WTC11 (cell line): ENCODE results near the gene CCR2. TPM values are rescaled to one million over a fixed set of nuclear protein-coding genes. Genes with fewer than 3 reads are reported as not detected.

Experiments used
- ATAC-seq: fragments of 200-7000 bp; cut with Tn5 transposase; 2 replicates; pipeline ENCODE4 v1.10.0; 2021; ENCODE audit warnings: mild to moderate bottlenecking, moderate library complexity
- CTCF ChIA-PET: fragments of 300-600 bp; sonication (Branson Sonifier 250); formaldehyde crosslinking; loops from one replicate; lab custom pipeline; 2021; ENCODE audit warnings: antibody characterized with exemption; lab: Charles Lee
- POLR2A ChIA-PET: fragments of 350-600 bp; sonication (Branson Sonifier 250); formaldehyde crosslinking; loops from one replicate; lab custom pipeline; 2021; ENCODE audit warnings: antibody characterized with exemption; lab: Charles Lee
- DNase-seq: peaks from one replicate; pipeline ENCODE4 v3.0.0; 2021; ENCODE audit warnings: low spot score
- H3K27ac Mint-ChIP-seq: 2 replicates; pipeline ENCODE4 v1.8.0; 2021; ENCODE audit warnings: mixed read lengths
- H3K27me3 Mint-ChIP-seq: 2 replicates; pipeline ENCODE4 v1.8.0; 2021; ENCODE audit warnings: low read depth, mild to moderate bottlenecking, moderate library complexity, mixed read lengths
- H3K36me3 Mint-ChIP-seq: 2 replicates; pipeline ENCODE4 v1.8.0; 2021; ENCODE audit warnings: mixed read lengths
- H3K4me1 Mint-ChIP-seq: 2 replicates; pipeline ENCODE4 v1.8.0; 2022; ENCODE audit warnings: mixed read lengths
- H3K4me3 Mint-ChIP-seq: 2 replicates; pipeline ENCODE4 v1.8.0; 2021; ENCODE audit warnings: mild to moderate bottlenecking, moderate library complexity, mixed read lengths
- H3K9me3 Mint-ChIP-seq: 2 replicates; pipeline ENCODE4 v1.8.0; 2021; ENCODE audit warnings: mixed read lengths
- ESRRA ChIP-seq: sonication (generic); formaldehyde crosslinking; IDR thresholded peaks from 2 replicates; pipeline ENCODE4 v1.8.1; 2022; ENCODE audit warnings: mild to moderate bottlenecking, missing genetic modification reagents, borderline replicate concordance
- ETV6 ChIP-seq: sonication (generic); formaldehyde crosslinking; IDR thresholded peaks from 2 replicates; pipeline ENCODE4 v1.8.1; 2022; ENCODE audit warnings: mild to moderate bottlenecking, missing genetic modification reagents
- FOXK1 ChIP-seq: sonication (generic); formaldehyde crosslinking; IDR thresholded peaks from 2 replicates; pipeline ENCODE4 v1.8.0; 2022; ENCODE audit warnings: mild to moderate bottlenecking, moderate library complexity, missing genetic modification reagents
- GABPB1 ChIP-seq: sonication (generic); formaldehyde crosslinking; IDR thresholded peaks from 2 replicates; pipeline ENCODE4 v1.8.1; 2023; ENCODE audit warnings: mild to moderate bottlenecking, missing genetic modification reagents
- GRHL2 ChIP-seq: fragments of 250-450 bp; sonication (Bioruptor Pico); IDR thresholded peaks from 2 replicates; pipeline ENCODE4 v1.8.0; 2022; ENCODE audit warnings: mild to moderate bottlenecking, moderate library complexity; ENCODE audit not compliant: insufficient replicate concordance, severe bottlenecking
- JAZF1 ChIP-seq: fragments of 250-450 bp; sonication (Bioruptor Pico); IDR thresholded peaks from 2 replicates; pipeline ENCODE4 v1.9.0; 2021; ENCODE audit warnings: moderate library complexity, mild to moderate bottlenecking, inconsistent platforms
- JUN ChIP-seq: sonication (generic); formaldehyde crosslinking; IDR thresholded peaks from 2 replicates; pipeline ENCODE4 v1.8.0; 2023; ENCODE audit warnings: mild to moderate bottlenecking, missing genetic modification reagents
- KAT7 ChIP-seq: sonication (generic); formaldehyde crosslinking; IDR thresholded peaks from 2 replicates; pipeline ENCODE4 v1.8.1; 2023; ENCODE audit warnings: missing genetic modification reagents, mild to moderate bottlenecking, borderline replicate concordance
- MYBL2 ChIP-seq: sonication (generic); formaldehyde crosslinking; IDR thresholded peaks from 2 replicates; pipeline ENCODE4 v1.8.1; 2023; ENCODE audit warnings: mild to moderate bottlenecking, moderate library complexity, missing genetic modification reagents
- NFYB ChIP-seq: sonication (generic); formaldehyde crosslinking; conservative IDR thresholded peaks from 2 replicates; pipeline ENCODE4 v1.8.0; 2022; ENCODE audit warnings: low read depth, missing genetic modification reagents
- NR1H2 ChIP-seq: sonication (generic); formaldehyde crosslinking; IDR thresholded peaks from 2 replicates; pipeline ENCODE4 v1.9.0; 2021; ENCODE audit warnings: mild to moderate bottlenecking, moderate library complexity, missing genetic modification reagents
- PRRX2 ChIP-seq: fragments of 250-450 bp; sonication (Bioruptor Pico); IDR thresholded peaks from 2 replicates; pipeline ENCODE4 v1.8.0; 2021; ENCODE audit warnings: mild to moderate bottlenecking
- RORB ChIP-seq: fragments of 250-450 bp; sonication (Bioruptor Pico); IDR thresholded peaks from 2 replicates; pipeline ENCODE4 v1.9.0; 2021; ENCODE audit warnings: mild to moderate bottlenecking
- SMAD3 ChIP-seq: sonication (generic); formaldehyde crosslinking; IDR thresholded peaks from 2 replicates; pipeline ENCODE4 v1.8.0; 2022; ENCODE audit warnings: missing genetic modification reagents, mild to moderate bottlenecking, borderline replicate concordance
- ZNF263 ChIP-seq: sonication (generic); formaldehyde crosslinking; IDR thresholded peaks from 2 replicates; pipeline ENCODE4 v1.8.1; 2022; ENCODE audit warnings: low read depth, mild to moderate bottlenecking, moderate library complexity, missing genetic modification reagents
- ZNF423 ChIP-seq: fragments of 250-450 bp; sonication (Bioruptor Pico); IDR thresholded peaks from 2 replicates; pipeline ENCODE4 v2.1.2; 2022; ENCODE audit warnings: mild to moderate bottlenecking, moderate library complexity
- ZNF671 ChIP-seq: fragments of 250-450 bp; sonication (Bioruptor Pico); IDR thresholded peaks from 2 replicates; pipeline ENCODE4 v1.8.0; 2021; ENCODE audit warnings: mild to moderate bottlenecking
- total RNA-seq: library from RNA; stranded (reverse); gene quantifications from 3 replicates; pipeline ENCODE4 v1.2.3, GENCODE V29; 2021
- TF ChIP-seq, protein P1 (sequence below): sonication (generic); formaldehyde crosslinking; IDR thresholded peaks from 2 replicates; pipeline ENCODE4 v1.8.0; 2022; ENCODE audit warnings: mild to moderate bottlenecking, missing genetic modification reagents
- TF ChIP-seq, protein P2 (sequence below): sonication (generic); formaldehyde crosslinking; IDR thresholded peaks from 2 replicates; pipeline ENCODE4 v1.8.1; 2023; ENCODE audit warnings: mild to moderate bottlenecking, missing genetic modification reagents, borderline replicate concordance
- TF ChIP-seq, protein P3 (sequence below): sonication (generic); formaldehyde crosslinking; IDR thresholded peaks from 2 replicates; pipeline ENCODE4 v1.8.1; 2022; ENCODE audit warnings: mild to moderate bottlenecking, moderate library complexity, missing genetic modification reagents
- TF ChIP-seq, protein P4 (sequence below): fragments of 250-450 bp; sonication (Bioruptor Pico); IDR thresholded peaks from 2 replicates; pipeline ENCODE4 v1.8.0; 2021; ENCODE audit warnings: mild to moderate bottlenecking
- TF ChIP-seq, protein P5 (sequence below): sonication (generic); formaldehyde crosslinking; IDR thresholded peaks from 2 replicates; pipeline ENCODE4 v1.8.1; 2022; ENCODE audit warnings: missing genetic modification reagents, borderline replicate concordance
- TF ChIP-seq, protein P6 (sequence below): sonication (generic); formaldehyde crosslinking; IDR thresholded peaks from 2 replicates; pipeline ENCODE4 v1.8.1; 2022; ENCODE audit warnings: low read depth, missing genetic modification reagents, borderline replicate concordance
- TF ChIP-seq, protein P7 (sequence below): sonication (generic); formaldehyde crosslinking; conservative IDR thresholded peaks from 2 replicates; pipeline ENCODE4 v1.8.1; 2023; ENCODE audit warnings: mild to moderate bottlenecking, low read depth, missing genetic modification reagents, moderate library complexity

Gene CCR2
- total RNA-seq, 1 experiment from 2014 or later, result not detected

DNA sequence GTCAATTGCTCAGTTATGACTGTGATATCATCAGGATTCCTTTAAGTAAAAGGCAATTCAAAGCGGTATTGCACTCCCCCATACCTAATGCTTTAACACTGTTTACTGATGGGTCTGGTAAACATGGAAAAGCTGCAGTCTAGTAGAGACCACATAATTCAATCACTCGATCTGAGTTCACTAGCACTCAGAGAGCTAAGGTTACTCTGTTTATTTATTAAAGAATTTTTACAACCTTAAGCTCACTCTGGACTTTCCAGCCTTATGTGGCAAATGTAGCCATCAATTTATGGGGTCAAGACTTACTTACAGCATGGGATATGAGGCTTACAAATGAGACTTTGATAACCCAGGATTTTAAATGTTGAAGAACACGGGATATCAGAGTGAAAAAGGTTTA, 18.4 kb upstream of the CCR2 start:
- TF ChIP-seq GABPB1 (CRISPR knock-in tag), result no peak
- no peak for TF ChIP-seq ZNF423
- no peak for TF ChIP-seq MYBL2
- TF ChIP-seq, protein P1, sequence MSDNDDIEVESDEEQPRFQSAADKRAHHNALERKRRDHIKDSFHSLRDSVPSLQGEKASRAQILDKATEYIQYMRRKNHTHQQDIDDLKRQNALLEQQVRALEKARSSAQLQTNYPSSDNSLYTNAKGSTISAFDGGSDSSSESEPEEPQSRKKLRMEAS (CRISPR knock-in tag), result no peak
- TF ChIP-seq PRRX2 (CRISPR knock-in tag), result no peak
- TF ChIP-seq, protein P2, sequence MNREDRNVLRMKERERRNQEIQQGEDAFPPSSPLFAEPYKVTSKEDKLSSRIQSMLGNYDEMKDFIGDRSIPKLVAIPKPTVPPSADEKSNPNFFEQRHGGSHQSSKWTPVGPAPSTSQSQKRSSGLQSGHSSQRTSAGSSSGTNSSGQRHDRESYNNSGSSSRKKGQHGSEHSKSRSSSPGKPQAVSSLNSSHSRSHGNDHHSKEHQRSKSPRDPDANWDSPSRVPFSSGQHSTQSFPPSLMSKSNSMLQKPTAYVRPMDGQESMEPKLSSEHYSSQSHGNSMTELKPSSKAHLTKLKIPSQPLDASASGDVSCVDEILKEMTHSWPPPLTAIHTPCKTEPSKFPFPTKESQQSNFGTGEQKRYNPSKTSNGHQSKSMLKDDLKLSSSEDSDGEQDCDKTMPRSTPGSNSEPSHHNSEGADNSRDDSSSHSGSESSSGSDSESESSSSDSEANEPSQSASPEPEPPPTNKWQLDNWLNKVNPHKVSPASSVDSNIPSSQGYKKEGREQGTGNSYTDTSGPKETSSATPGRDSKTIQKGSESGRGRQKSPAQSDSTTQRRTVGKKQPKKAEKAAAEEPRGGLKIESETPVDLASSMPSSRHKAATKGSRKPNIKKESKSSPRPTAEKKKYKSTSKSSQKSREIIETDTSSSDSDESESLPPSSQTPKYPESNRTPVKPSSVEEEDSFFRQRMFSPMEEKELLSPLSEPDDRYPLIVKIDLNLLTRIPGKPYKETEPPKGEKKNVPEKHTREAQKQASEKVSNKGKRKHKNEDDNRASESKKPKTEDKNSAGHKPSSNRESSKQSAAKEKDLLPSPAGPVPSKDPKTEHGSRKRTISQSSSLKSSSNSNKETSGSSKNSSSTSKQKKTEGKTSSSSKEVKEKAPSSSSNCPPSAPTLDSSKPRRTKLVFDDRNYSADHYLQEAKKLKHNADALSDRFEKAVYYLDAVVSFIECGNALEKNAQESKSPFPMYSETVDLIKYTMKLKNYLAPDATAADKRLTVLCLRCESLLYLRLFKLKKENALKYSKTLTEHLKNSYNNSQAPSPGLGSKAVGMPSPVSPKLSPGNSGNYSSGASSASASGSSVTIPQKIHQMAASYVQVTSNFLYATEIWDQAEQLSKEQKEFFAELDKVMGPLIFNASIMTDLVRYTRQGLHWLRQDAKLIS (CRISPR knock-in tag), result no peak
- TF ChIP-seq ZNF671 (CRISPR knock-in tag), result no peak
- TF ChIP-seq NR1H2, result no peak
- no peak for TF ChIP-seq ESRRA (CRISPR knock-in tag)
- TF ChIP-seq NFYB (CRISPR knock-in tag), result no peak
- TF ChIP-seq, protein P3, sequence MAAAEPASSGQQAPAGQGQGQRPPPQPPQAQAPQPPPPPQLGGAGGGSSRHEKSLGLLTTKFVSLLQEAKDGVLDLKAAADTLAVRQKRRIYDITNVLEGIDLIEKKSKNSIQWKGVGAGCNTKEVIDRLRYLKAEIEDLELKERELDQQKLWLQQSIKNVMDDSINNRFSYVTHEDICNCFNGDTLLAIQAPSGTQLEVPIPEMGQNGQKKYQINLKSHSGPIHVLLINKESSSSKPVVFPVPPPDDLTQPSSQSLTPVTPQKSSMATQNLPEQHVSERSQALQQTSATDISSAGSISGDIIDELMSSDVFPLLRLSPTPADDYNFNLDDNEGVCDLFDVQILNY (CRISPR knock-in tag), result no peak
- no peak for TF ChIP-seq JAZF1
- no peak for TF ChIP-seq GRHL2 (CRISPR knock-in tag)
- TF ChIP-seq ETV6 (CRISPR knock-in tag), result no peak
- TF ChIP-seq, protein P4, sequence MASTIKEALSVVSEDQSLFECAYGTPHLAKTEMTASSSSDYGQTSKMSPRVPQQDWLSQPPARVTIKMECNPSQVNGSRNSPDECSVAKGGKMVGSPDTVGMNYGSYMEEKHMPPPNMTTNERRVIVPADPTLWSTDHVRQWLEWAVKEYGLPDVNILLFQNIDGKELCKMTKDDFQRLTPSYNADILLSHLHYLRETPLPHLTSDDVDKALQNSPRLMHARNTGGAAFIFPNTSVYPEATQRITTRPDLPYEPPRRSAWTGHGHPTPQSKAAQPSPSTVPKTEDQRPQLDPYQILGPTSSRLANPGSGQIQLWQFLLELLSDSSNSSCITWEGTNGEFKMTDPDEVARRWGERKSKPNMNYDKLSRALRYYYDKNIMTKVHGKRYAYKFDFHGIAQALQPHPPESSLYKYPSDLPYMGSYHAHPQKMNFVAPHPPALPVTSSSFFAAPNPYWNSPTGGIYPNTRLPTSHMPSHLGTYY (CRISPR knock-in tag), result no peak
- no peak for TF ChIP-seq JUN (CRISPR knock-in tag)
- TF ChIP-seq, protein P5, sequence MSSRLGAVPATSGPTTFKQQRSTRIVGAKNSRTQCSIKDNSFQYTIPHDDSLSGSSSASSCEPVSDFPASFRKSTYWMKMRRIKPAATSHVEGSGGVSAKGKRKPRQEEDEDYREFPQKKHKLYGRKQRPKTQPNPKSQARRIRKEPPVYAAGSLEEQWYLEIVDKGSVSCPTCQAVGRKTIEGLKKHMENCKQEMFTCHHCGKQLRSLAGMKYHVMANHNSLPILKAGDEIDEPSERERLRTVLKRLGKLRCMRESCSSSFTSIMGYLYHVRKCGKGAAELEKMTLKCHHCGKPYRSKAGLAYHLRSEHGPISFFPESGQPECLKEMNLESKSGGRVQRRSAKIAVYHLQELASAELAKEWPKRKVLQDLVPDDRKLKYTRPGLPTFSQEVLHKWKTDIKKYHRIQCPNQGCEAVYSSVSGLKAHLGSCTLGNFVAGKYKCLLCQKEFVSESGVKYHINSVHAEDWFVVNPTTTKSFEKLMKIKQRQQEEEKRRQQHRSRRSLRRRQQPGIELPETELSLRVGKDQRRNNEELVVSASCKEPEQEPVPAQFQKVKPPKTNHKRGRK (CRISPR knock-in tag), result no peak
- TF ChIP-seq RORB, result no peak
- TF ChIP-seq KAT7 (CRISPR knock-in tag), result no peak
- Mint-ChIP-seq H3K4me3 (no peak overlapping the region), H3K27me3 (peaks cover 24% of the 10 kb centered on the region), H3K4me1 (no peaks in the 10 kb centered on the region), H3K27ac (no peak overlapping the region), H3K36me3 (peaks cover 24% of the 10 kb centered on the region), H3K9me3 (peaks cover 78% of the 10 kb centered on the region)
- DNase-seq, result no peak
- ChIA-PET POLR2A (no interaction called here), CTCF (no interaction called here)
- ATAC-seq, result no peak

DNA sequence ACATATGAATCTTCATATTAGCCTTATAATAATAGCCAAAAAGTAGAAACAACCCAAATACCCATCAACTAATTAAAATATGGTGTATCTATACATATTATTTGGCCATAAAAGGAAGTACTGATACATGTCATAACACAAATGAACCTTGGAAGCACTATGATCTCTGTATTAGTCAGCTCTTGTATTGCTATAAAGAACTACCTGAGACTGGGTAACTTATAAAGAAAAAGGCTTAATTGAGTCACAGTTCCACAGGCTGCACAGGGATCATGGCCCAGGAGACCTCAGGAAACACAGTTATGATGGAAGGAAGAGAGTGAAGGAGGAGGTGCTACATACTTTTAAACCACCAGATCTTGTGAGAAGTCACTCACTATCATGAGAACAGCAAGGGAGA, 16.0 kb upstream of the CCR2 start:
- H3K27ac Mint-ChIP-seq, result no peak overlapping the region
- ChIA-PET POLR2A (no interaction called here), CTCF (no interaction called here)
- no peak overlapping the region for H3K4me3 Mint-ChIP-seq
- no peak for ATAC-seq
- peaks cover 24% of the 10 kb centered on the region for H3K36me3 Mint-ChIP-seq
- no peaks in the 10 kb centered on the region for H3K4me1 Mint-ChIP-seq
- no peak for DNase-seq
- peaks cover 62% of the 10 kb centered on the region for H3K9me3 Mint-ChIP-seq
- H3K27me3 Mint-ChIP-seq, result peaks cover 12% of the 10 kb centered on the region
- TF ChIP-seq FOXK1 (CRISPR knock-in tag), result no peak
- TF ChIP-seq, protein P6, sequence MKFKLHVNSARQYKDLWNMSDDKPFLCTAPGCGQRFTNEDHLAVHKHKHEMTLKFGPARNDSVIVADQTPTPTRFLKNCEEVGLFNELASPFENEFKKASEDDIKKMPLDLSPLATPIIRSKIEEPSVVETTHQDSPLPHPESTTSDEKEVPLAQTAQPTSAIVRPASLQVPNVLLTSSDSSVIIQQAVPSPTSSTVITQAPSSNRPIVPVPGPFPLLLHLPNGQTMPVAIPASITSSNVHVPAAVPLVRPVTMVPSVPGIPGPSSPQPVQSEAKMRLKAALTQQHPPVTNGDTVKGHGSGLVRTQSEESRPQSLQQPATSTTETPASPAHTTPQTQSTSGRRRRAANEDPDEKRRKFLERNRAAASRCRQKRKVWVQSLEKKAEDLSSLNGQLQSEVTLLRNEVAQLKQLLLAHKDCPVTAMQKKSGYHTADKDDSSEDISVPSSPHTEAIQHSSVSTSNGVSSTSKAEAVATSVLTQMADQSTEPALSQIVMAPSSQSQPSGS (CRISPR knock-in tag), result no peak
- no peak for TF ChIP-seq ZNF263 (CRISPR knock-in tag)
- TF ChIP-seq, protein P7, sequence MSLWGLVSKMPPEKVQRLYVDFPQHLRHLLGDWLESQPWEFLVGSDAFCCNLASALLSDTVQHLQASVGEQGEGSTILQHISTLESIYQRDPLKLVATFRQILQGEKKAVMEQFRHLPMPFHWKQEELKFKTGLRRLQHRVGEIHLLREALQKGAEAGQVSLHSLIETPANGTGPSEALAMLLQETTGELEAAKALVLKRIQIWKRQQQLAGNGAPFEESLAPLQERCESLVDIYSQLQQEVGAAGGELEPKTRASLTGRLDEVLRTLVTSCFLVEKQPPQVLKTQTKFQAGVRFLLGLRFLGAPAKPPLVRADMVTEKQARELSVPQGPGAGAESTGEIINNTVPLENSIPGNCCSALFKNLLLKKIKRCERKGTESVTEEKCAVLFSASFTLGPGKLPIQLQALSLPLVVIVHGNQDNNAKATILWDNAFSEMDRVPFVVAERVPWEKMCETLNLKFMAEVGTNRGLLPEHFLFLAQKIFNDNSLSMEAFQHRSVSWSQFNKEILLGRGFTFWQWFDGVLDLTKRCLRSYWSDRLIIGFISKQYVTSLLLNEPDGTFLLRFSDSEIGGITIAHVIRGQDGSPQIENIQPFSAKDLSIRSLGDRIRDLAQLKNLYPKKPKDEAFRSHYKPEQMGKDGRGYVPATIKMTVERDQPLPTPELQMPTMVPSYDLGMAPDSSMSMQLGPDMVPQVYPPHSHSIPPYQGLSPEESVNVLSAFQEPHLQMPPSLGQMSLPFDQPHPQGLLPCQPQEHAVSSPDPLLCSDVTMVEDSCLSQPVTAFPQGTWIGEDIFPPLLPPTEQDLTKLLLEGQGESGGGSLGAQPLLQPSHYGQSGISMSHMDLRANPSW, result no peak
- TF ChIP-seq, protein P4 (CRISPR knock-in tag), result no peak
- TF ChIP-seq SMAD3 (CRISPR knock-in tag), result no peak
